ENCODE measurements around the gene ARPIN.

DNA sequence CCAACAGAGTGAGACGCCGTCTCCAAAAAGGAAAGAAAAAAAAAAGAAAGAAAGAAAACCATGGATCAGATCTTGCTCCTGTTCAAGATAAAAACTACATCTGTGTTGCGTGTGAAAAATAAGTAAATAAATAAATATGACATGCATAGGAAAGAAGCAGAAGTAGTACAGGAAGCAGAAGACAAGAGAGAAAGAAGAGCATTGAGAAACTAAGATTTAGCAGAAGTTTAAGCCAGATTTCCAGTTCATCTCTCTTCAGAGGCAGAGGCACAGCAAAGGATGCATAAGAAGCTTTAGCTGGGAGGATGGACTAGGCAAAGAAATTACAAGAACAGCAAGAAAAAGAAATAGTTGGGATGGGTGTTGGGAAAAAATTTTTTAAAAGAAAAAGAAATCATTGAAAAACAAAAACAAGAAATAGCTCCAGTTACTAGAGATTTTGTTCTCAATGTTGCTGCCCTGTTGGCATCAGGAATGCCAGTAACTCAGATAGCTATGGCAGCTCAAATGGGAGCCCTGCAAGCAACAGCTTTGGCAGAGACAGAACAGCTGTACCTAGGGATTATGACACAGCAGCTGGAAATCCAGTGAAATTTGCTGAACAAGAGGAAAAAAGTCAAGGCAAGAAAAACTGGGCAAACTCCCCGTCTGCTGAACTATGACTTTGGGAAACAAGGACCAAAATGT, 36.2 kb downstream of the ARPIN start:
- TF ChIP-seq, protein P1, sequence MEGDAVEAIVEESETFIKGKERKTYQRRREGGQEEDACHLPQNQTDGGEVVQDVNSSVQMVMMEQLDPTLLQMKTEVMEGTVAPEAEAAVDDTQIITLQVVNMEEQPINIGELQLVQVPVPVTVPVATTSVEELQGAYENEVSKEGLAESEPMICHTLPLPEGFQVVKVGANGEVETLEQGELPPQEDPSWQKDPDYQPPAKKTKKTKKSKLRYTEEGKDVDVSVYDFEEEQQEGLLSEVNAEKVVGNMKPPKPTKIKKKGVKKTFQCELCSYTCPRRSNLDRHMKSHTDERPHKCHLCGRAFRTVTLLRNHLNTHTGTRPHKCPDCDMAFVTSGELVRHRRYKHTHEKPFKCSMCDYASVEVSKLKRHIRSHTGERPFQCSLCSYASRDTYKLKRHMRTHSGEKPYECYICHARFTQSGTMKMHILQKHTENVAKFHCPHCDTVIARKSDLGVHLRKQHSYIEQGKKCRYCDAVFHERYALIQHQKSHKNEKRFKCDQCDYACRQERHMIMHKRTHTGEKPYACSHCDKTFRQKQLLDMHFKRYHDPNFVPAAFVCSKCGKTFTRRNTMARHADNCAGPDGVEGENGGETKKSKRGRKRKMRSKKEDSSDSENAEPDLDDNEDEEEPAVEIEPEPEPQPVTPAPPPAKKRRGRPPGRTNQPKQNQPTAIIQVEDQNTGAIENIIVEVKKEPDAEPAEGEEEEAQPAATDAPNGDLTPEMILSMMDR (IDR thresholded peaks at IDR 0.05), result no peak
- no peak for TF ChIP-seq POLR2A (IDR thresholded peaks at IDR 0.05)

Measured in thyroid gland (tissue), 4 donors.